KMS-11 (cell line): ENCODE measurements around the gene HHAT.

Source experiments
- H2AFZ ChIP-seq: fragments of 200-600 bp; sonication (generic); 2 replicates; pipeline ENCODE4 v1.6.1; 2016; ENCODE audit warnings: antibody characterized with exemption, mixed run types, low read depth
- H3K27ac ChIP-seq: fragments of 200-600 bp; sonication (generic); 2 replicates; pipeline ENCODE4 v1.6.1; 2016; ENCODE audit warnings: mild to moderate bottlenecking, mixed run types
- H3K27me3 ChIP-seq: fragments of 200-600 bp; sonication (generic); 2 replicates; pipeline ENCODE4 v1.6.1; 2017; ENCODE audit warnings: mild to moderate bottlenecking, low read depth, mixed run types, moderate library complexity; ENCODE audit not compliant: insufficient read depth
- H3K36me3 ChIP-seq: fragments of 200-600 bp; sonication (generic); 2 replicates; pipeline ENCODE4 v1.6.1; 2017; ENCODE audit warnings: mild to moderate bottlenecking, mixed run types; ENCODE audit not compliant: insufficient read depth
- H3K4me1 ChIP-seq: fragments of 200-600 bp; sonication (generic); 2 replicates; pipeline ENCODE4 v1.6.1; 2016; ENCODE audit warnings: mild to moderate bottlenecking, low read depth, mixed run types; ENCODE audit not compliant: poor library complexity, severe bottlenecking
- H3K4me2 ChIP-seq: fragments of 200-600 bp; sonication (generic); 2 replicates; pipeline ENCODE4 v1.7.0; 2016; ENCODE audit warnings: mild to moderate bottlenecking, mixed run types
- H3K4me3 ChIP-seq: fragments of 200-600 bp; sonication (generic); IDR thresholded peaks from 2 replicates; pipeline ENCODE4 v1.6.1; 2017; ENCODE audit warnings: low read depth, low read length, mixed read lengths; ENCODE audit not compliant: insufficient read depth
- H3K79me2 ChIP-seq: fragments of 200-600 bp; sonication (generic); 2 replicates; pipeline ENCODE4 v1.6.1; 2016; ENCODE audit warnings: low read depth, mixed run types; ENCODE audit not compliant: insufficient read depth
- H3K9ac ChIP-seq: fragments of 200-600 bp; sonication (generic); 2 replicates; pipeline ENCODE4 v1.6.1; 2016; ENCODE audit warnings: mild to moderate bottlenecking, mixed run types
- H4K20me1 ChIP-seq: fragments of 200-600 bp; sonication (generic); 2 replicates; pipeline ENCODE4 v1.6.1; 2016; ENCODE audit warnings: mild to moderate bottlenecking, mixed run types; ENCODE audit not compliant: insufficient read depth
- CTCF ChIP-seq: fragments of 200-600 bp; sonication (generic); conservative IDR thresholded peaks from 2 replicates; pipeline ENCODE4 v1.6.1; 2017; ENCODE audit warnings: low read depth, mild to moderate bottlenecking, antibody characterized with exemption, low read length, moderate library complexity, mixed read lengths

Gene HHAT

GRCh38 chr1:210313921-210314320 lies 14.8 kb upstream of the HHAT start:
- Histone ChIP-seq H3K27me3 (no peaks in the 10 kb centered on the region), H3K4me3 (no peak overlapping the region), H4K20me1 (no peaks in the 10 kb centered on the region), H3K79me2 (no peaks in the 10 kb centered on the region), H3K36me3 (no peaks in the 10 kb centered on the region), H3K4me1 (peaks cover 4% of the 10 kb centered on the region), H3K4me2 (no peak overlapping the region), H3K9ac (no peak overlapping the region), H2AFZ (no peak overlapping the region), H3K27ac (no peak overlapping the region)
- TF ChIP-seq CTCF, result no peak

GRCh38 chr1:210315529-210315928 lies 13.2 kb upstream of the HHAT start:
- H4K20me1 ChIP-seq, result no peaks in the 10 kb centered on the region
- TF ChIP-seq CTCF, result no peak
- no peaks in the 10 kb centered on the region for H3K36me3 ChIP-seq
- no peak overlapping the region for H3K9ac ChIP-seq
- no peaks in the 10 kb centered on the region for H3K79me2 ChIP-seq
- H3K27me3 ChIP-seq, result no peaks in the 10 kb centered on the region
- no peak overlapping the region for H3K4me2 ChIP-seq
- peaks cover 3% of the 10 kb centered on the region for H3K4me1 ChIP-seq
- H2AFZ ChIP-seq, result no peak overlapping the region
- no peak overlapping the region for H3K4me3 ChIP-seq
- no peak overlapping the region for H3K27ac ChIP-seq

GRCh38 chr1:210321131-210321530 lies 7.6 kb upstream of the HHAT start:
- peaks cover 10% of the 10 kb centered on the region for H3K4me1 ChIP-seq
- H3K4me2 ChIP-seq, result no peak overlapping the region
- no peaks in the 10 kb centered on the region for H3K79me2 ChIP-seq
- H3K27me3 ChIP-seq, result no peaks in the 10 kb centered on the region
- H4K20me1 ChIP-seq, result no peaks in the 10 kb centered on the region
- no peak overlapping the region for H3K9ac ChIP-seq
- no peak for TF ChIP-seq CTCF
- H3K27ac ChIP-seq, result no peak overlapping the region
- no peak overlapping the region for H3K4me3 ChIP-seq
- no peak overlapping the region for H2AFZ ChIP-seq
- H3K36me3 ChIP-seq, result no peaks in the 10 kb centered on the region

- H3K4me1 ChIP-seq, result peaks cover 10% of the 10 kb centered on the region
- no peaks in the 10 kb centered on the region for H3K36me3 ChIP-seq
- H3K4me2 ChIP-seq, result no peak overlapping the region
- H2AFZ ChIP-seq, result no peak overlapping the region
- H3K79me2 ChIP-seq, result no peaks in the 10 kb centered on the region
- TF ChIP-seq CTCF, result no peak
- H3K27ac ChIP-seq, result no peak overlapping the region
- no peak overlapping the region for H3K4me3 ChIP-seq
- no peaks in the 10 kb centered on the region for H4K20me1 ChIP-seq
- H3K9ac ChIP-seq, result no peak overlapping the region
- H3K27me3 ChIP-seq, result no peaks in the 10 kb centered on the region
Observed at GRCh38 chr1:210321552-210321951, 7.2 kb upstream of the HHAT start.

GRCh38 chr1:210323957-210324356 lies 4.7 kb upstream of the HHAT start:
- Histone ChIP-seq H3K27me3 (no peaks in the 10 kb centered on the region), H3K36me3 (no peaks in the 10 kb centered on the region), H3K27ac (no peak overlapping the region), H3K4me2 (no peak overlapping the region), H2AFZ (no peak overlapping the region), H3K4me1 (peaks cover 23% of the 10 kb centered on the region), H3K9ac (no peak overlapping the region), H3K4me3 (no peak overlapping the region), H4K20me1 (no peaks in the 10 kb centered on the region), H3K79me2 (no peaks in the 10 kb centered on the region)
- TF ChIP-seq CTCF, result no peak
